Loucy (cell line): Measurements from ENCODE around the gene ACIN1.

Experiments used
- H2AFZ ChIP-seq: fragments of 200-600 bp; sonication (generic); 2 replicates; pipeline ENCODE4 v1.6.0; 2016; ENCODE audit warnings: antibody characterized with exemption, mild to moderate bottlenecking, low read length, moderate library complexity
- H3F3A ChIP-seq: fragments of 200-600 bp; 2 replicates; pipeline ENCODE4 v1.6.0; 2016; ENCODE audit warnings: antibody characterized with exemption, low read depth, mild to moderate bottlenecking
- H3K27me3 ChIP-seq: fragments of 200-600 bp; sonication (generic); 2 replicates; pipeline ENCODE4 v1.6.1; 2014; ENCODE audit warnings: low read length, mild to moderate bottlenecking; ENCODE audit not compliant: insufficient read depth, poor library complexity, severe bottlenecking
- H3K36me3 ChIP-seq: fragments of 200-600 bp; sonication (generic); 2 replicates; pipeline ENCODE4 v1.6.1; 2016; ENCODE audit warnings: low read length; ENCODE audit not compliant: insufficient read depth
- H3K4me1 ChIP-seq: fragments of 200-600 bp; sonication (generic); 2 replicates; pipeline ENCODE4 v1.5.1; 2014; ENCODE audit warnings: low read length, mild to moderate bottlenecking; ENCODE audit not compliant: insufficient read depth, poor library complexity, severe bottlenecking
- H3K4me2 ChIP-seq: fragments of 200-600 bp; sonication (generic); 2 replicates; pipeline ENCODE4 v1.6.0; 2014; ENCODE audit warnings: antibody characterized with exemption, low read length, low read depth, mild to moderate bottlenecking; ENCODE audit not compliant: poor library complexity, severe bottlenecking
- H3K4me3 ChIP-seq: fragments of 200-600 bp; sonication (generic); 2 replicates; pipeline ENCODE4 v1.5.1; 2014; ENCODE audit warnings: low read length, mild to moderate bottlenecking, mixed read lengths; ENCODE audit not compliant: poor library complexity, severe bottlenecking
- H3K79me2 ChIP-seq: fragments of 200-600 bp; sonication (generic); 2 replicates; pipeline ENCODE4 v1.6.1; 2014; ENCODE audit warnings: low read length; ENCODE audit not compliant: insufficient read depth
- H3K9ac ChIP-seq: fragments of 200-600 bp; sonication (generic); 2 replicates; pipeline ENCODE4 v1.6.0; 2014; ENCODE audit warnings: mild to moderate bottlenecking, low read depth, low read length, moderate library complexity; ENCODE audit not compliant: poor library complexity, severe bottlenecking
- H3K9me2 ChIP-seq: fragments of 200-600 bp; sonication (generic); replicated peaks from 2 replicates; pipeline ENCODE4 v1.6.1; 2016; ENCODE audit warnings: low read depth, low read length, mixed read lengths
- H3K9me3 ChIP-seq: fragments of 200-600 bp; sonication (generic); 2 replicates; pipeline ENCODE4 v1.6.1; 2014; ENCODE audit warnings: mild to moderate bottlenecking, antibody characterized with exemption, low read length, low read depth; ENCODE audit not compliant: insufficient read depth
- H4K20me1 ChIP-seq: fragments of 200-600 bp; sonication (generic); 2 replicates; pipeline ENCODE4 v1.6.0; 2014; ENCODE audit warnings: antibody characterized with exemption, low read length, mild to moderate bottlenecking; ENCODE audit not compliant: insufficient read depth, poor library complexity, severe bottlenecking
- CTCF ChIP-seq: fragments of 200-600 bp; sonication (generic); conservative IDR thresholded peaks from 2 replicates; pipeline ENCODE4 v1.5.1; 2014; ENCODE audit warnings: mild to moderate bottlenecking, antibody characterized with exemption, low read length
- EZH2phosphoT487 ChIP-seq: fragments of 200-600 bp; IDR thresholded peaks from 2 replicates; pipeline ENCODE4 v1.6.1; 2018; ENCODE audit warnings: antibody characterized with exemption, mild to moderate bottlenecking, moderate library complexity, borderline replicate concordance

ACIN1 gene

DNA sequence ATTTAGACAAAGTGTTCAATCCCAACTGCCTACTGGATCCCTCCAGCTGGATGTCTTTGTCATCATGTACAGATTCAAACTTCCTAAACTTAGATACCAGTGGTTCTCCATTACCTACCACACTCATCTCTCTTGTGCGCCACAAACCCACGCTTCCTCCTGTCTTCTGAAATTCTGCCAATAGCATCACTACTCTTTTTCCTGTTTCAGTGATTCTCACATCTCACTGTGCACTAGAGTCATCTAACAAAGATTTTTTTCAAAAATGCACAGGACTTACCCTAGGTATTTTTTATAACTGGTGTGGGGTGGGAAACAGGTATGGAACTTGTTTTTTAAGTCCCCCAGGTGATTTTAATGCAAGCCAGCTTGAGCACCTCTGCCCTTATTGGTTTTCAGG, 66.1 kb downstream of the ACIN1 start:
- Histone ChIP-seq H3K79me2 (peaks cover 31% of the 10 kb centered on the region), H3K4me3 (no peak overlapping the region), H3K9me2 (no peaks in the 10 kb centered on the region), H3K27me3 (no peaks in the 10 kb centered on the region), H4K20me1 (peaks cover 17% of the 10 kb centered on the region), H2AFZ (no peak overlapping the region), H3F3A (no peaks in the 10 kb centered on the region), H3K9me3 (no peaks in the 10 kb centered on the region), H3K4me1 (peaks cover 38% of the 10 kb centered on the region), H3K4me2 (peak overlapping the region; percentile 43), H3K9ac (no peak overlapping the region), H3K36me3 (peaks cover 5% of the 10 kb centered on the region; the same call in 1 of the 2 replicates)
- TF ChIP-seq EZH2phosphoT487, result no peak
- no peak for TF ChIP-seq CTCF

GRCh38 chr14:23025151-23025814, 69.7 kb downstream of the ACIN1 start:
- H3K9me2 ChIP-seq, result no peaks in the 10 kb centered on the region
- no peaks in the 10 kb centered on the region; the same call in 1 of the 2 replicates for H3K36me3 ChIP-seq
- no peaks in the 10 kb centered on the region for H3F3A ChIP-seq
- H3K4me1 ChIP-seq, result peaks cover 30% of the 10 kb centered on the region
- peaks cover 5% of the 10 kb centered on the region; the same call in 1 of the 2 replicates for H3K79me2 ChIP-seq
- H4K20me1 ChIP-seq, result peaks cover 10% of the 10 kb centered on the region
- no peaks in the 10 kb centered on the region for H3K27me3 ChIP-seq
- H3K9me3 ChIP-seq, result no peaks in the 10 kb centered on the region
- H2AFZ ChIP-seq, result no peak overlapping the region
- TF ChIP-seq EZH2phosphoT487, result no peak
- TF ChIP-seq CTCF, result no peak
- no peak overlapping the region for H3K4me3 ChIP-seq
- H3K9ac ChIP-seq, result no peak overlapping the region
- peak overlapping the region; percentile 36 for H3K4me2 ChIP-seq

DNA sequence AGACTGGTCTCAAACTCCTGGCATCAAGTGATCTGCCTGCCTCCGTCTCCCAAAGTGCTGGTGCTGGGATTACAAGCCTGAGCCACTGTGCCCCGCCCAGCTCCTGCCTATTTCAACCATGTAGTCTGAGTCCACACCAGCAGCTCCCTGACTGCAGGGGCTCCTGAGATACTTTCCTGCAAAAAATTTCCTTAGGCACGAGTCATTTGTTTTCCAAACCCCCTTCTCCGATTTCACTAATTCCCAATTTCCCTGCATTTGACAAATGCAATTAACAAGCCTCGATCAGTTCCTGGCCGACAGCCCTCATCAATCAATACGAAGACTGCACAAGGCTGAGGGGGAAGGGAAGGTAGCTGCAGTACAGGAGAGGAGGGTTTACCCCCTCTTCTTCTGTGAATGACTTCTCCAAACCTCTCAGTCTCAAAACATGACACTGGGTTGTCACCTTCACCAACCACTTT, 70.3 kb downstream of the ACIN1 start:
- H3K9me2 ChIP-seq, result no peaks in the 10 kb centered on the region
- no peak overlapping the region for H3K9ac ChIP-seq
- H2AFZ ChIP-seq, result no peak overlapping the region
- H3K4me2 ChIP-seq, result peak overlapping the region; percentile 36
- H3K4me3 ChIP-seq, result no peak overlapping the region
- H4K20me1 ChIP-seq, result peaks cover 10% of the 10 kb centered on the region
- no peaks in the 10 kb centered on the region for H3F3A ChIP-seq
- no peaks in the 10 kb centered on the region for H3K9me3 ChIP-seq
- no peak for TF ChIP-seq EZH2phosphoT487
- TF ChIP-seq CTCF, result no peak
- H3K4me1 ChIP-seq, result peaks cover 30% of the 10 kb centered on the region
- no peaks in the 10 kb centered on the region for H3K27me3 ChIP-seq
- peaks cover 5% of the 10 kb centered on the region; the same call in 1 of the 2 replicates for H3K79me2 ChIP-seq
- H3K36me3 ChIP-seq, result no peaks in the 10 kb centered on the region; the same call in 1 of the 2 replicates
